K562 (cell line): Measurements from ENCODE around the gene STIM1. TPM values are rescaled to one million over a fixed set of nuclear protein-coding genes. Genes with fewer than 3 reads are reported as not detected.

Experiments
- GATAD2B ChIP-seq: fragments of 450-650 bp; IDR thresholded peaks from 2 replicates; pipeline ENCODE4 v1.6.1; 2017; ENCODE audit warnings: mild to moderate bottlenecking, borderline replicate concordance
- JUND ChIP-seq, 2 experiments: IDR thresholded peaks; 2 replicates in 1 of 2; 3 replicates in 1 of 2; pipeline ENCODE4 v1.6.1; 2011; ENCODE audit warnings: borderline replicate concordance in 2 of 2, low read depth in 2 of 2, low read length in 2 of 2, improper control_type of control experiment in 1 of 2, missing biosample characterization in 1 of 2, missing genetic modification characterization in 1 of 2, missing genetic modification reagents in 1 of 2
- KAT8 ChIP-seq: fragments of 450-650 bp; IDR thresholded peaks from 2 replicates; pipeline ENCODE4 v1.6.1; 2016; ENCODE audit warnings: low read depth, mild to moderate bottlenecking
- KDM5B ChIP-seq: fragments of 200-600 bp; sonication (generic); IDR thresholded peaks from 2 replicates; pipeline ENCODE4 v1.6.1; 2012; ENCODE audit warnings: low read depth, mild to moderate bottlenecking, moderate library complexity, low read length, control low read depth, inconsistent platforms; ENCODE audit not compliant: insufficient replicate concordance
- KLF16 ChIP-seq: IDR thresholded peaks from 2 replicates; pipeline ENCODE4 v1.6.1; 2016; ENCODE audit warnings: antibody characterized with exemption
- LARP7 ChIP-seq: fragments of 450-650 bp; IDR thresholded peaks from 2 replicates; pipeline ENCODE4 v1.6.1; 2016
- MAFF ChIP-seq: IDR thresholded peaks from 2 replicates; pipeline ENCODE4 v1.6.1; 2012; ENCODE audit warnings: low read length, improper control_type of control experiment
- MAZ ChIP-seq, 2 experiments: fragments of 450-650 bp in 1 of 2; sonication (generic) in 1 of 2; formaldehyde crosslinking; IDR thresholded peaks in 1 of 2; conservative IDR thresholded peaks in 1 of 2; 2 replicates each; pipeline versions ENCODE4 v1.4.0 to v1.5.0; 2020; ENCODE audit warnings: mild to moderate bottlenecking in 1 of 2, missing genetic modification reagents in 1 of 2
- NFIC ChIP-seq: fragments of 450-650 bp; IDR thresholded peaks from 2 replicates; pipeline ENCODE4 v1.6.1; 2017; ENCODE audit warnings: mild to moderate bottlenecking, inconsistent platforms
- POLR2B ChIP-seq: fragments of 450-650 bp; IDR thresholded peaks from 2 replicates; pipeline ENCODE4 v1.6.1; 2018; ENCODE audit warnings: low read depth; ENCODE audit not compliant: partially characterized antibody
- RAD21 ChIP-seq, 2 experiments: fragments of 250-450 bp in 1 of 2; fragments of 450-650 bp in 1 of 2; sonication (Bioruptor Pico) in 1 of 2; formaldehyde crosslinking in 1 of 2; IDR thresholded peaks in 1 of 2; conservative IDR thresholded peaks in 1 of 2; 2 replicates each; pipeline versions ENCODE4 v1.4.0 to v1.8.0; 2020 to 2022; ENCODE audit warnings: mild to moderate bottlenecking in 2 of 2, moderate library complexity in 1 of 2
- SMC3 ChIP-seq: conservative IDR thresholded peaks from 2 replicates; pipeline ENCODE4 v1.6.1; 2011; ENCODE audit warnings: low read depth, low read length, improper control_type of control experiment; ENCODE audit not compliant: insufficient read depth
- SRSF9 ChIP-seq: fragments of 200-400 bp; formaldehyde crosslinking; IDR thresholded peaks from 2 replicates; pipeline ENCODE4 v1.6.1; 2017; ENCODE audit warnings: low read depth, low read length, borderline replicate concordance
- TEAD4 ChIP-seq, 2 experiments: sonication (generic) in 1 of 2; formaldehyde crosslinking in 1 of 2; IDR thresholded peaks; 2 replicates each; pipeline versions ENCODE4 v1.6.1 to v1.8.0; 2012 to 2022; ENCODE audit warnings: borderline replicate concordance in 1 of 2, inconsistent platforms in 1 of 2, low read length in 1 of 2, mild to moderate bottlenecking in 1 of 2, missing genetic modification reagents in 1 of 2
- THRB ChIP-seq: fragments of 450-650 bp; formaldehyde crosslinking; conservative IDR thresholded peaks from 2 replicates; pipeline ENCODE4 v1.4.0; 2022; ENCODE audit warnings: mild to moderate bottlenecking, missing genetic modification characterization
- YY1 ChIP-seq, 3 experiments: IDR thresholded peaks; 2 replicates each; pipeline ENCODE4 v1.6.1; 2011; ENCODE audit warnings: low read length in 2 of 3, mild to moderate bottlenecking in 2 of 3, moderate library complexity in 2 of 3, borderline replicate concordance in 1 of 3, control low read depth in 1 of 3, low read depth in 1 of 3; ENCODE audit not compliant: insufficient read depth in 3 of 3, insufficient replicate concordance in 2 of 3, control insufficient read depth in 1 of 3, insufficient read length in 1 of 3; ENCODE audit errors: extremely low read depth in 1 of 3
- ZBTB33 ChIP-seq: sonication (generic); formaldehyde crosslinking; IDR thresholded peaks from 2 replicates; pipeline ENCODE4 v1.8.1; 2023; ENCODE audit warnings: mild to moderate bottlenecking, missing genetic modification reagents
- polyA plus RNA-seq, 8 experiments: library from polyadenylated mRNA; depleted of rRNA in 4 of 8; stranded (reverse) in 5 of 8; unstranded in 3 of 8; fragments of >200 nt; fragmentation: Nextera tagmentation in 2 of 8; fragmentation: Illumina TruSeq in 1 of 8; extraction: Ambion mirVana in 2 of 8; extraction: Trizol in 1 of 8; gene quantifications; 2 replicates each; pipeline versions ENCODE4 v1.2.1 to v1.2.3, GENCODE V29; 2011 to 2014; ENCODE audit warnings: inconsistent platforms in 1 of 8, missing spikeins in 1 of 8
- total RNA-seq, 7 experiments: library from RNA; depleted of rRNA in 6 of 7; stranded (reverse); fragments of >200 nt in 6 of 7; fragmentation: Illumina TruSeq in 2 of 7; extraction: Trizol in 2 of 7; gene quantifications; 2 replicates each; pipeline versions ENCODE4 v1.2.1 to v1.2.3, GENCODE V29; 2011 to 2021; ENCODE audit warnings: low replicate concordance in 1 of 7
- TF ChIP-seq, protein P1 (sequence below): sonication (generic); formaldehyde crosslinking; IDR thresholded peaks from 2 replicates; pipeline ENCODE4 v1.8.1; 2023; ENCODE audit warnings: mild to moderate bottlenecking, missing genetic modification reagents, moderate library complexity
- TF ChIP-seq, protein P2 (sequence below): fragments of 200-800 bp; sonication (Bioruptor generic); IDR thresholded peaks from 2 replicates; pipeline ENCODE4 v1.6.1; 2017; ENCODE audit warnings: missing genetic modification characterization, missing compliant biosample characterization

STIM1 gene
- total and polyA plus RNA-seq, 9 of the 15 experiments (the other 6 are each of a cell fraction or from before 2014, with no cell fraction given): 7.7 to 50.5 (median 22.5) TPM

DNA sequence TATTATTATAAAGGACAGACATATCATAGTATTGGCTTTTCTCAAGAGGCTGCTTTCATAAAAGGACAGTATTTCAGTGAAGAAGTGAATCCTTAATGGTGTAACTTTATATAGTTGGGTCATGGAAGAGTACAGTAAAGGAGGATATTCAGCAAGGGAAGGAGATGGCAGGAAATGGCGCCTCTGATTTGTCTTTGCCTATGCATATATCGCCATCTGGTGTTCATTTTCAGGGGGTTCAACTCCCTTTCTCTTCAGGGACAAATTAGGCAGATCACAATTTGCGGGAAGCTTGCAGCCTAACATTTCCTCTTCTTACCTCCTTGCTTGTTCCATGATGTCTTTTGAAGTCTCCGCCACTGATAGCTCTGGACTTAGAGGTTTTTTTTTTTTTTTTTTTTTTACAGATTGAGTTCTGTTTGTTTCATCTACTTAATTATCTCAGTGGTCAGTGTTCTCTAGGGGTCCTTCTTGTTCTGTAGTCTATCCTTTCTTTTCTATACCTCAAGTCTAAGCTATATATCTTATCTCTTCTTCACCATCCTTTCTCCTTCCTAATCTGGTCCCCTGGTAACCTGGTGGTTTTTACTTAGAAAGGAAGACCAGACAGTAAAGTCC lies 217.3 kb downstream of the STIM1 start (continued):
- TF ChIP-seq GATAD2B (peak; percentile 57), MAFF (no peak), NFIC (peak; percentile 11; the same call in 1 of the 2 replicates), YY1 (IDR thresholded peaks at IDR 0.05; ENCODE audit: borderline replicate concordance in 1 of 3, control insufficient read depth in 1 of 3, extremely low read depth in 1 of 3, insufficient read depth in 3 of 3, insufficient read length in 1 of 3, insufficient replicate concordance in 2 of 3, low read depth in 1 of 3, low read length in 2 of 3) (peak; percentile 23 to 91 (median 40)), ZBTB33 (CRISPR knock-in tag) (peak; percentile 47; the same call in 1 of the 2 replicates), KAT8 (peak; percentile 84; the same call in 1 of the 2 replicates), THRB (CRISPR knock-in tag) (no peak), RAD21 (CRISPR knock-in tag; conservative IDR thresholded peaks at IDR 0.05 in 1 of 2, IDR thresholded peaks at IDR 0.05 in 1 of 2) (peak; percentile 94 to 97), SMC3 (peak; percentile 85), KDM5B (no peak), SRSF9 (no peak), JUND (IDR thresholded peaks at IDR 0.05; ENCODE audit: borderline replicate concordance, low read depth, low read length) (peak; percentile 48; the same call in 1 of the 2 replicates), JUND (tag; IDR thresholded peaks at IDR 0.05; ENCODE audit: borderline replicate concordance, low read depth, low read length) (no peak), TEAD4 (IDR thresholded peaks at IDR 0.05; ENCODE audit: low read length) (peak; percentile 20; the same call in 1 of the 2 replicates), TEAD4 (CRISPR knock-in tag; IDR thresholded peaks at IDR 0.05; ENCODE audit: borderline replicate concordance) (no peak), MAZ (CRISPR knock-in tag; conservative IDR thresholded peaks at IDR 0.05 in 1 of 2, IDR thresholded peaks at IDR 0.05 in 1 of 2) (peak in 1 of 2 experiments; percentile 44; a peak in 1 of 4 replicates), LARP7 (peak; percentile 31; the same call in 1 of the 2 replicates), POLR2B (no peak), KLF16 (0 out of 2 replicates have a peak, but pooled peaks have one; percentile 21)
- TF ChIP-seq, protein P1, sequence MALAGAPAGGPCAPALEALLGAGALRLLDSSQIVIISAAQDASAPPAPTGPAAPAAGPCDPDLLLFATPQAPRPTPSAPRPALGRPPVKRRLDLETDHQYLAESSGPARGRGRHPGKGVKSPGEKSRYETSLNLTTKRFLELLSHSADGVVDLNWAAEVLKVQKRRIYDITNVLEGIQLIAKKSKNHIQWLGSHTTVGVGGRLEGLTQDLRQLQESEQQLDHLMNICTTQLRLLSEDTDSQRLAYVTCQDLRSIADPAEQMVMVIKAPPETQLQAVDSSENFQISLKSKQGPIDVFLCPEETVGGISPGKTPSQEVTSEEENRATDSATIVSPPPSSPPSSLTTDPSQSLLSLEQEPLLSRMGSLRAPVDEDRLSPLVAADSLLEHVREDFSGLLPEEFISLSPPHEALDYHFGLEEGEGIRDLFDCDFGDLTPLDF (CRISPR knock-in tag): no peak
- TF ChIP-seq, protein P2, sequence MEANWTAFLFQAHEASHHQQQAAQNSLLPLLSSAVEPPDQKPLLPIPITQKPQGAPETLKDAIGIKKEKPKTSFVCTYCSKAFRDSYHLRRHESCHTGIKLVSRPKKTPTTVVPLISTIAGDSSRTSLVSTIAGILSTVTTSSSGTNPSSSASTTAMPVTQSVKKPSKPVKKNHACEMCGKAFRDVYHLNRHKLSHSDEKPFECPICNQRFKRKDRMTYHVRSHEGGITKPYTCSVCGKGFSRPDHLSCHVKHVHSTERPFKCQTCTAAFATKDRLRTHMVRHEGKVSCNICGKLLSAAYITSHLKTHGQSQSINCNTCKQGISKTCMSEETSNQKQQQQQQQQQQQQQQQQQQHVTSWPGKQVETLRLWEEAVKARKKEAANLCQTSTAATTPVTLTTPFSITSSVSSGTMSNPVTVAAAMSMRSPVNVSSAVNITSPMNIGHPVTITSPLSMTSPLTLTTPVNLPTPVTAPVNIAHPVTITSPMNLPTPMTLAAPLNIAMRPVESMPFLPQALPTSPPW: no peak
